GM23338 (cell line): ENCODE measurements around the gene STK17A. TPM values are rescaled to one million over a fixed set of nuclear protein-coding genes. Genes with fewer than 3 reads are reported as not detected.

Source experiments
- ATAC-seq: fragments of 200-7000 bp; cut with Tn5 transposase; 3 replicates; pipeline ENCODE4 v1.9.1; 2020
- DNase-seq: peaks from one replicate; pipeline ENCODE4 v3.0.0-alpha.2; 2015; ENCODE audit warnings: low spot score
- H2AFZ ChIP-seq: fragments of 200-600 bp; sonication (generic); 2 replicates; pipeline ENCODE4 v1.8.0; 2016; ENCODE audit warnings: antibody characterized with exemption, mild to moderate bottlenecking, moderate library complexity
- H3F3A ChIP-seq: fragments of 200-600 bp; sonication (generic); replicated peaks from 2 replicates; pipeline ENCODE4 v1.8.0; 2017; ENCODE audit warnings: antibody characterized with exemption, mixed run types, low read depth
- H3K27ac ChIP-seq: fragments of 200-600 bp; sonication (generic); 2 replicates; pipeline ENCODE4 v1.6.1; 2016; ENCODE audit warnings: low read depth
- H3K27me3 ChIP-seq: fragments of 200-600 bp; sonication (generic); 2 replicates; pipeline ENCODE4 v1.8.0; 2016; ENCODE audit warnings: mild to moderate bottlenecking, mixed run types, moderate library complexity; ENCODE audit not compliant: insufficient read depth
- H3K36me3 ChIP-seq: fragments of 200-600 bp; sonication (generic); 2 replicates; pipeline ENCODE4 v1.8.0; 2016; ENCODE audit warnings: mild to moderate bottlenecking; ENCODE audit not compliant: insufficient read depth
- H3K4me1 ChIP-seq: fragments of 200-600 bp; sonication (generic); 2 replicates; pipeline ENCODE4 v1.8.0; 2016; ENCODE audit warnings: mild to moderate bottlenecking, moderate library complexity; ENCODE audit not compliant: insufficient read depth
- H3K4me2 ChIP-seq: fragments of 200-600 bp; sonication (generic); 2 replicates; pipeline ENCODE4 v1.7.1; 2017; ENCODE audit warnings: mixed run types
- H3K4me3 ChIP-seq: fragments of 200-600 bp; sonication (generic); 2 replicates; pipeline ENCODE4 v1.6.1; 2016; ENCODE audit warnings: mixed run types
- H3K79me2 ChIP-seq: fragments of 200-600 bp; sonication (generic); replicated peaks from 2 replicates; pipeline ENCODE4 v1.8.0; 2017; ENCODE audit warnings: mild to moderate bottlenecking; ENCODE audit not compliant: insufficient read depth
- H3K9me2 ChIP-seq: fragments of 200-600 bp; sonication (generic); 2 replicates; pipeline ENCODE4 v1.8.0; 2017; ENCODE audit not compliant: insufficient read depth
- H4K20me1 ChIP-seq: fragments of 200-600 bp; sonication (generic); replicated peaks from 2 replicates; pipeline ENCODE4 v1.8.0; 2017; ENCODE audit warnings: mild to moderate bottlenecking; ENCODE audit not compliant: insufficient read depth
- H3K27ac Mint-ChIP-seq: 2 replicates; pipeline ENCODE4 v1.8.0; 2020; ENCODE audit warnings: inconsistent platforms, mild to moderate bottlenecking, moderate library complexity, mixed read lengths
- H3K27me3 Mint-ChIP-seq: 3 replicates; pipeline ENCODE4 v1.8.0; 2022; ENCODE audit warnings: low read depth, mild to moderate bottlenecking, moderate library complexity, mixed read lengths, inconsistent platforms; ENCODE audit not compliant: insufficient read depth, poor library complexity
- H3K36me3 Mint-ChIP-seq: 3 replicates; pipeline ENCODE4 v1.8.0; 2021; ENCODE audit warnings: low read depth, mild to moderate bottlenecking, inconsistent platforms, moderate library complexity, mixed read lengths
- H3K4me1 Mint-ChIP-seq: 3 replicates; pipeline ENCODE4 v1.8.0; 2020; ENCODE audit warnings: mild to moderate bottlenecking, inconsistent platforms, mixed read lengths
- H3K4me3 Mint-ChIP-seq: 3 replicates; pipeline ENCODE4 v1.8.0; 2021; ENCODE audit warnings: moderate library complexity, mild to moderate bottlenecking, inconsistent platforms, mixed read lengths
- H3K9me3 Mint-ChIP-seq: 3 replicates; pipeline ENCODE4 v1.8.0; 2020; ENCODE audit warnings: moderate library complexity, mild to moderate bottlenecking, inconsistent platforms, mixed read lengths
- CREB1 ChIP-seq: fragments of 250-450 bp; sonication (Bioruptor Pico); IDR thresholded peaks from 2 replicates; pipeline ENCODE4 v1.5.0; 2020; ENCODE audit warnings: low read depth, mild to moderate bottlenecking, moderate library complexity
- ETS1 ChIP-seq: IDR thresholded peaks from 2 replicates; pipeline ENCODE4 v1.6.1; 2016; ENCODE audit warnings: antibody characterized with exemption
- EZH2 ChIP-seq: fragments of 200-600 bp; sonication (generic); IDR thresholded peaks from one replicate; pipeline ENCODE4 v1.8.0; 2017; ENCODE audit warnings: antibody characterized with exemption, mild to moderate bottlenecking, low read depth; ENCODE audit not compliant: unreplicated experiment
- EZH2phosphoT487 ChIP-seq: fragments of 200-600 bp; sonication (generic); IDR thresholded peaks from one replicate; pipeline ENCODE4 v1.8.1; 2018; ENCODE audit warnings: antibody characterized with exemption; ENCODE audit not compliant: unreplicated experiment
- JUNB ChIP-seq: IDR thresholded peaks from one replicate; pipeline ENCODE4 v1.6.1; 2016; ENCODE audit warnings: antibody characterized with exemption; ENCODE audit not compliant: unreplicated experiment
- POLR2AphosphoS5 ChIP-seq: IDR thresholded peaks from 2 replicates; pipeline ENCODE4 v1.6.1; 2016; ENCODE audit warnings: antibody characterized with exemption, low read depth
- REST ChIP-seq: IDR thresholded peaks from one replicate; pipeline ENCODE4 v1.6.1; 2018; ENCODE audit warnings: antibody characterized with exemption; ENCODE audit not compliant: unreplicated experiment
- STAT1 ChIP-seq: IDR thresholded peaks from one replicate; pipeline ENCODE4 v1.6.1; 2016; ENCODE audit warnings: antibody characterized with exemption; ENCODE audit not compliant: unreplicated experiment
- ZNF114 ChIP-seq: fragments of 250-450 bp; sonication (Bioruptor Pico); IDR thresholded peaks from 2 replicates; pipeline ENCODE4 v1.5.0; 2020; ENCODE audit warnings: mild to moderate bottlenecking, moderate library complexity
- ZNF331 ChIP-seq: fragments of 250-450 bp; sonication (Bioruptor Pico); IDR thresholded peaks from 2 replicates; pipeline ENCODE4 v1.5.0; 2020; ENCODE audit warnings: low read depth, mild to moderate bottlenecking, moderate library complexity
- polyA plus RNA-seq: library from polyadenylated mRNA; unstranded; fragments of >200 nt; fragmentation: Nextera tagmentation; extraction: Ambion mirVana; gene quantifications from 2 replicates; pipeline ENCODE4 v1.2.1, GENCODE V29; 2016
- total RNA-seq: library from RNA; depleted of rRNA; stranded (reverse); fragments of >200 nt; shearing (Covaris generic); gene quantifications from 2 replicates; pipeline ENCODE4 v1.2.3, GENCODE V29; 2014

The STK17A gene
- total and polyA plus RNA-seq, 2 experiments from 2014 or later, result 21.2 to 21.8 TPM

- peaks cover 49% of the 10 kb centered on the region for H3K4me1 Mint-ChIP-seq
- peak overlapping the region; percentile 93 for H3K27ac Mint-ChIP-seq
- no peak overlapping the region for H3K4me3 Mint-ChIP-seq
- H3K36me3 Mint-ChIP-seq, result peaks cover 67% of the 10 kb centered on the region
- no peak for ATAC-seq
- peaks cover 8% of the 10 kb centered on the region for H3K27me3 Mint-ChIP-seq
- Histone ChIP-seq H3K4me2 (peak overlapping the region; percentile 69; the same call in 1 of the 2 replicates), H3K9me2 (no peaks in the 10 kb centered on the region), H2AFZ (no peak overlapping the region), H3K79me2 (peaks cover 40% of the 10 kb centered on the region), H3K27me3 (no peaks in the 10 kb centered on the region), H3F3A (peaks cover 5% of the 10 kb centered on the region; the same call in 1 of the 2 replicates), H3K27ac (peak overlapping the region; percentile 99; the same call in 1 of the 2 replicates), H3K4me1 (peaks cover 44% of the 10 kb centered on the region), H4K20me1 (no peaks in the 10 kb centered on the region), H3K4me3 (no peak overlapping the region), H3K36me3 (peaks cover 5% of the 10 kb centered on the region)
- H3K9me3 Mint-ChIP-seq, result no peaks in the 10 kb centered on the region; the same call in 2 of the 3 replicates
- no peak for TF ChIP-seq EZH2
- no peak for TF ChIP-seq ZNF114 (CRISPR knock-in tag)
- TF ChIP-seq ZNF331, result no peak
- no peak for TF ChIP-seq EZH2phosphoT487
- no peak for TF ChIP-seq ETS1
- no peak for DNase-seq
Measured at GRCh38 chr7:43645699-43646226, 62.9 kb downstream of the STK17A start.

GRCh38 chr7:43646603-43647338 lies 63.9 kb downstream of the STK17A start:
- Mint-ChIP-seq H3K27ac (peak overlapping the region; percentile 93), H3K36me3 (peaks cover 64% of the 10 kb centered on the region), H3K4me3 (peak overlapping the region; percentile 28; the same call in 2 of the 3 replicates), H3K9me3 (no peaks in the 10 kb centered on the region; the same call in 2 of the 3 replicates), H3K4me1 (peaks cover 57% of the 10 kb centered on the region), H3K27me3 (peaks cover 8% of the 10 kb centered on the region)
- Histone ChIP-seq H2AFZ (no peak overlapping the region), H3K36me3 (peaks cover 5% of the 10 kb centered on the region), H3K27me3 (no peaks in the 10 kb centered on the region), H3K4me2 (peak overlapping the region; percentile 69), H3F3A (peaks cover 5% of the 10 kb centered on the region; the same call in 1 of the 2 replicates), H4K20me1 (no peaks in the 10 kb centered on the region), H3K4me3 (peak overlapping the region; percentile 37), H3K4me1 (peaks cover 54% of the 10 kb centered on the region), H3K9me2 (no peaks in the 10 kb centered on the region), H3K79me2 (peaks cover 40% of the 10 kb centered on the region), H3K27ac (peak overlapping the region; percentile 99)
- no peak for ATAC-seq
- peak; percentile 27 for DNase-seq
- no peak for TF ChIP-seq ZNF114 (CRISPR knock-in tag)
- no peak for TF ChIP-seq EZH2
- TF ChIP-seq ETS1, result no peak
- TF ChIP-seq STAT1, result no peak
- no peak for TF ChIP-seq REST
- TF ChIP-seq POLR2AphosphoS5, result no peak
- TF ChIP-seq ZNF331, result no peak
- no peak for TF ChIP-seq JUNB
- no peak for TF ChIP-seq CREB1 (CRISPR knock-in tag)
- no peak for TF ChIP-seq EZH2phosphoT487
